HG02678 (cell line): ENCODE measurements around the gene GOLGA6A.
"Not testable (repeated sequence)": the region's sequence is repeated elsewhere in the genome, so short reads cannot be mapped to it uniquely, and the experiment has no call there.

Experiments
- ATAC-seq: cut with Tn5 transposase; IDR thresholded peaks from one replicate; pipeline ENCODE4 v1.9.1; 2021; ENCODE audit warnings: mild to moderate bottlenecking, moderate library complexity; ENCODE audit not compliant: unreplicated experiment

Gene GOLGA6A

DNA sequence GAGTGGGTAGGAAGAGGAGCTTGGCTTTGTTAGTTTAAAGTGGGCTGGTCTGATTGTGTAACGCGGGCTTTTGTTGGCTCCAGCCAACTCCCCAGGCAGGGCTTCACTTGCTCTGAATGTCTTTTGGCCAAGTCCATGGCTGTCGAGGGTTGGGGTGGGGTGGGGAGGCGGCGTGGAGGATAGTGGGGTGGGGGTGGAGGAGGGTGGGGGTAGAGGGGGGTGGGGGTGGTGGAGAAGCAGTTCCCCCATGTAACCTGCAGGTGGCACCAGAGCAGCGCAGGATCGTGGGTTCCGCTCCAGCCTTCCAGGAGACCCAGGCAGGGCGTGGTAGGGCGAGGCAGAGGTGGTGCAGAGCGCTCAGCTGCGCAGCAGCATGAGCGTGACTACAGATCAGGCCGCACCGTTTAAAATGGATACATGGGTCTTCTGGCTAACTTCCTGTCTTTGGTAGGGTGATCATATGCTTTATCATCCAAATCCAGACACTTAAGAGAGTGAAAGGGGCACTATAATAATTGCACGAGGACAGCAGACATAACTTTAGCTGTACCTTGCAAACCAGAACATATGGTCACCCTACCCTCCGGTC, 28.3 kb downstream of the GOLGA6A start:
- ATAC-seq, result no peak

DNA sequence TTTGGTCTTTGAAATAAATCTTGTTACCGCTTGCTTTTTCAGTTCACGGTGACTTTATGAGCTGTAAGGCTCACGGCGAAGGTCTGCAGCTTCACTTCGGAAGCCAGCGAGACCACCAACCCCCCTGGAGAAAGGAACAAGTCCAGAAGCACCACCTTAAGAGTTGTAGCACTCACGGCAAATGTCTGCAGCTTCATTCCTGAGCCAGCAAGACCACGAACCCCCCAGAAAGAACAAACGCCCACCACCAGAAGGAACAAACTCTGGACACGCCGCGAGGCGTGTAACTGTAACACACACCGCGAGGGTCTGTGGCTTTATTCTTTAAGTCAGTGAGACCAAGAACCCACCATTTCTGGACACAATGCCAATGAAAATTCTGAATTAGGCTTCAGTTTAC, 28.8 kb downstream of the GOLGA6A start:
- no peak for ATAC-seq

DNA sequence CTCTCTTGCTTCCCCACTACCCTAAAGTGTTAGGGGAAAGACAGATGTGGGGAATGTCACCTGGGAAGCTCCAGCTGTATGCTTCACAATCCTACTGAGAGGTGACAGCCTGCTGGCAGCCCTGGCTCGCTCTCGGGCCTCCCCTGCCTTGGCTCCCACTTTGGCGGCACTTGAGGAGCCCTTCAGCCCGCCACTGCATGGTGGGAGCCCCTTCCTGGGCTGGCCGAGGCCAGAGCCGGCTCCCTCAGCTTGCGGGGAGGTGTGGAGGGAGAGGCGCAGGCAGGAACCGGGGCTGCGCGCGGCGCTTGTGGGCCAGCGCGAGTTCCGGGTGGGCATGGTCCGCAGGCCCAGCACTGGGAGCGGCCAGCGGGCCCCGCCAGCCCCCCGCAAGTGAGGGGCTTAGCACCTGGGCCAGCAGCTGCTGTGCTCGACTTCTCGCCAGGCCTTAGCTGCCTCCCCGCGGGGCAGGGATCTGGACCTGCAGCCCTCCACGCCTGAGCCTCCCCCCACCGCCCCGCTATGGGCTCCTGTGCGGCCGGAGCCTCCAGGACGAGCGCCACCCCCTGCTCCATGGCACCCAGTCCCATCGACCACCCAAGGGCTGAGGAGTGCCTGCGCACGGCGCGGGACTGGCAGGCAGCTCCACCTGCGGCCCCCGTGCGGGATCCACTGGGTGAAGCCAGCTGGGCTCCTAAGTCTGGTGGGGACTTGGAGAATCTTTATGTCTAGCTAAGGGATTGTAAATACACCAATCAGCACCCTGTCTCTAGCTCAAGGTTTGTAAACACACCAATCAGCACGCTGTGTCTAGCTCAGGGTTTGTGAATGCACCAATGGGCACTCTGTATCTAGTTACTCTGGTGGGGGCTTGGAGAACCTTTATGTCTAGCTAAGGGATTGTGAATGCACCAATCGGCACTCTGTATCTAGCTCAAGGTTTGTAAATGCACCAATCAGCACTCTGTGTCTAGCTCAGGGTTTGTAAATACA, 29.8 kb downstream of the GOLGA6A start:
- not testable (repeated sequence) for ATAC-seq

DNA sequence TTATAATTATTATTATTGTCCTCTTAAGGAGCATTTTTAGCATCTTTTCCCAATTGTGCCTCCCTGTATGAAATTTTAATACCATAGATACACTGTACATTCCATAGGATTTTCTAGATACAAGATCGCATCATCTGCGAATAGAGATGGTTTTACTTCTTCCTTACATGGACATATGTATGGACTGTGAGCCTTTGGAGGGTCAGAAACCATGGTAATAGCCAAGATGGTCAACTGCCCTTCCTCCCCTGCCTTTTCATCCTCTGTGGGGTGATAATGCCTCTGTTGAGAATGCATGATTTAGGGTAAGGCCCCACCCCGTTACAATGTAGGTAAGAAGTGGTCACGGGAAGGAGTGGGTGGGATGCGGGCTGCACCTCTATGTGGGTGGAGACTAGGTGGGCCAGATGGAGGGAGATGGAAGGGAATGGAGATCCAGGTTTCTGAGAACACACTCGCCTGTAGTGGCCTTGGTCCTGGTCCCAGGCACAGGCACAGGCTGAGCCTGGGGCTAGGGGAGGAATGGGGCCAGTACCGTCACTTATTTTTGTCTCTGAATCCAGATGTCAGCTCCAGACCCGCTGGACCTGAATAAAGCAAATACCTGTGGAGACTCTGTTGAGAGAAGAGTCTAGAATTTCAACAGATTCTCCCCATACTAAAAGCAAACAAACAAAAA, 31.7 kb downstream of the GOLGA6A start:
- no peak for ATAC-seq

DNA sequence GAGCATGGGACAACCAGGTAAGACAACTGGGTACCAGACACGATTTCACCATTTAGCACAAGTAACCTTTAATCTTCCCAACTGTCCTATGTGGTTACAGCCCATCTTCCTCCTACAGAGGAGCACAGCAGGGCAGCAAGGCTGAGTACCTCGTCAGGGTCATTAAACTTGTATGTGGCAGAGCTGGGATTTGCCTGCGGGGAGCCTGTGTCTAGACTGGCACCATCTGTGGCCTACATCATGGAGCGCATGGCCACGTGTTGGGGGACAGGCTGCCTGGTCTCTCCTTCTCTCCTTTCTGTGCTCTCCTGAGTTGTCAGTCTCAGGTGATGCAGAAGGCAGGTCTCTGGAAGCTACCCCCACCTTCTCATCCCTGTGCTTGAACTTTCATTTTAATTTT, 32.2 kb downstream of the GOLGA6A start:
- ATAC-seq, result no peak

DNA sequence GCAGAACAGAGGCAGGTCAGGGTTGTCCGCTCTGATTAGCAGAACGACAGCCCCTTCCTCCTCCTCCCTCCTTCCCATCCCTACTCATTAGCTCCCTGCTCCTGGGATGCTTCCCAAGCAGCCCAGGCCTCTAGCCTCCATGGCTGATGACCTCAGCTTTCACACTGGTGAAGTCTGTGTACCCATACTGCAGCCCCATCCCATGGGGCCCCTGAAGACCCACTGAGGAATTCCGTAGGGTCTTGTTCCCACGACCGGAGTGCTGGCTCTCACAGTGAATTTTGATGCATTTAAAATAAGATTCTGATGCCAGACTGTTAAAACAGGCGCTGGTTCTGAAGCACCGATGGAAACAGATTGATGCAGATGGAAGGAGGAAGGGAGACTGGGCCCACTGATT, 36.1 kb downstream of the GOLGA6A start:
- ATAC-seq, result no peak

DNA sequence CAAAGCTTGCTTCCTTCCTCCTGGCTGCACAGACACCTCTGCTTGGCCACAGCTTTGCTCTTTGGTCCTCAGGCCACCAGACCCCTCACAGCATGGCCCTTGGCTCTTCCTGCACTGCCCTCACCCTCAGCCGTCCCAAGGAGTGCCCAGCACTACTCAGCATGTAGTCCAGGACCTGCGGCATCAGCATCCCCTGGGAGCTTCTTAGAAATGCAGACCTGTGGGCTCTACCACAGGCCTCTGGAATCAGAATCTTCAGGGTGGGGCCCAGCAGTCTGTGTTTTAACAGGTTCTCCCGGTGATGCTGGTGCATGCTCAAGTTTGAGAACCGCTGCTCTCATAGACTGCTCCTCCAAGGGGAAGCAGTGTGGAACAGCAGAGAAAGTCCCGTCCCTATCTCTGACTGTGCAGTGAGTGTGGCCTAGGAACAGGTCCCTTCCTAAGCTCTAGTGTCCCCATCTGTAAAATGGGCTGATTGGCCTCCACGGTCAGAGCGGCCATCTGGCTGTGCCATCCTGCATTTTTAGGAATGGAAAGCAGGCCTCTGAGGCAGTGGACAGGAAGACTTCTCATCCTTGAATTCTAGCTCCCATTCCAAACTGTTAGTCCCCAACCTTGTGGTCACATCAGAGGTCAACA, 36.6 kb downstream of the GOLGA6A start:
- ATAC-seq, result no peak

DNA sequence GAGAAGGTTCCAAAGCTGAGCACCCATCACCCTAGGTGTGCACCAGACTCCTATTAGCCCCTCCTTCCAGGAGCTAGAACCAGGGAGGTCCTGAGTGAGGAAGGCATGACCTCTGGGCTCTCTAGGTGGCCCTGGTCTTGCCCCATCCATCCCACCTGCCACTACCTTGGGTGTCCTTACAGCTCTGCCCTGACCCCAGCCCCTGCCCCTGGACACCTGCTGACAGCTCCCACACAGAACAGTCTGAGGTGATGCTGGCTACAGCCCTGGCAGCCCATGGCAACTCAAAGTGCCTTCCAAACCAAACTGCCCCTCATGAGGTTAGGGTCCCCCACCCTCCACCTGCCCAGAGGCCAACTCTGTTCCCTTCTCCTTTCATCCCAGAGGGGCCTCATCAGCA, 37.2 kb downstream of the GOLGA6A start:
- no peak for ATAC-seq

DNA sequence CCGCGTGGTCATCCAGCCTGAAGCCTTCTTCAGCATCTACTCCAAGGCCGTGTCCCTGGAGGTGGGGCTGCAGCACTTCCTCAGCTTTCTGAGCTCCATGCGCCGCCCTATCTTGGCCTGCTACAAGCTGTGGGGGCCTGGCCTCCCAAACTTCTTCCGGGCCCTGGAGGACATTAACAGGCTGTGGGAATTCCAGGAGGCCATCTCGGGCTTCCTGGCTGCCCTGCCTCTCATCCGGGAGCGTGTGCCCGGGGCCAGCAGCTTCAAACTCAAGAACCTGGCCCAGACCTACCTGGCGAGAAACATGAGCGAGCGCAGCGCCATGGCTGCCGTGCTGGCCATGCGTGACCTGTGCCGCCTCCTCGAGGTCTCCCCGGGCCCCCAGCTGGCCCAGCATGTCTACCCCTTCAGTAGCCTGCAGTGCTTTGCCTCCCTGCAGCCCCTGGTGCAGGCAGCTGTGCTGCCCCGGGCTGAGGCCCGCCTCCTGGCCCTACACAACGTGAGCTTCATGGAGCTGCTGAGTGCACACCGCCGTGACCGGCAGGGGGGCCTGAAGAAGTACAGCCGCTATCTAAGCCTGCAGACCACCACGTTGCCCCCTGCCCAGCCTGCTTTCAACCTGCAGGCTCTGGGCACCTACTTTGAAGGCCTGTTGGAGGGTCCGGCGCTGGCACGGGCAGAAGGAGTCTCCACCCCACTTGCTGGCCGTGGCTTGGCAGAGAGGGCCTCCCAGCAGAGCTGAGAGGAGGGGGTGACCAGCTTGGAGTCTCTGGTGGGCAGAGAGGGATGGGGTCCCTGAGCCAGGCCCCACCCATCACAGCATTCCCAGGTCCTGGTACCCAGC, 37.9 kb downstream of the GOLGA6A start:
- no peak for ATAC-seq

DNA sequence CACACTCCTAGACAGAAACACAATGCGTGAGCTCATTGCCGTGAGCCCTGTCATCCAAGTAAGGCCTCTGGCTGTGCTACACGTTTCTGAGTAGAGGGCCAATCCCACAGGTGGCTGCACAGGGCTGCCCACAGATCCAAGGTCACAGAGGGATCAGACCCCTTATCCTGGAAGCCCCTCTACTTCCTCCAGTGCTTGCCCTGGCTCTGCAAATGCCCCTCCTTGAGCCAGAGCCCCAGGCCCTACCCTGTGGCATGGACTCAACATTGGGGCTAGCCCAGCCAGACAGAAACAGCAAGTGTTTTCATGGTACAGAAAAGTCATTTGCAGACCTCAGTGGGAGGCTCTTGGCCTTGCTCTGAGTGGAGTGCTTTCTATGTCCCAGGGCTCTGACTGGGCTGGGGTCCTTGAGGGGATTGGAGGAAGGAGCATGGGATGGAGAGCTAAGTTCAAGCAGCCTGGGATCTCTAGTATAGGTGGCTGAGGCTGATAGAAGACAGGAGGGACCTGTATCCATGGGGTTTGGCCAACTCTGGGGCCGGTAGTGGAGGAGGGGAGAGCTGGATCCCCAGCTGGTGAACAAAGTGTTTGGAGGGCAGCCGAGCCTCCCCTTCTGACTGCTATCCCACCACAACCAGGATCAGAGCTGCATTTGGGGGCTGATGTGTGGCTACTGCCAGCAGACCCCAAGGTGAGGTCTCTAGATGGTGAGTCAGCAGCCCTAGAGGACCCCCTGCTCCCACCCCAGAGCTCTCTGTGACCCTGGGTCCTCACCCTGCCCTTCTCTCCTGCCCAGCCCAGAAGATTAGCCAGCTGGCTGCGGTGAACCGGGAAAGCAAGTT, 38.7 kb downstream of the GOLGA6A start:
- no peak for ATAC-seq

DNA sequence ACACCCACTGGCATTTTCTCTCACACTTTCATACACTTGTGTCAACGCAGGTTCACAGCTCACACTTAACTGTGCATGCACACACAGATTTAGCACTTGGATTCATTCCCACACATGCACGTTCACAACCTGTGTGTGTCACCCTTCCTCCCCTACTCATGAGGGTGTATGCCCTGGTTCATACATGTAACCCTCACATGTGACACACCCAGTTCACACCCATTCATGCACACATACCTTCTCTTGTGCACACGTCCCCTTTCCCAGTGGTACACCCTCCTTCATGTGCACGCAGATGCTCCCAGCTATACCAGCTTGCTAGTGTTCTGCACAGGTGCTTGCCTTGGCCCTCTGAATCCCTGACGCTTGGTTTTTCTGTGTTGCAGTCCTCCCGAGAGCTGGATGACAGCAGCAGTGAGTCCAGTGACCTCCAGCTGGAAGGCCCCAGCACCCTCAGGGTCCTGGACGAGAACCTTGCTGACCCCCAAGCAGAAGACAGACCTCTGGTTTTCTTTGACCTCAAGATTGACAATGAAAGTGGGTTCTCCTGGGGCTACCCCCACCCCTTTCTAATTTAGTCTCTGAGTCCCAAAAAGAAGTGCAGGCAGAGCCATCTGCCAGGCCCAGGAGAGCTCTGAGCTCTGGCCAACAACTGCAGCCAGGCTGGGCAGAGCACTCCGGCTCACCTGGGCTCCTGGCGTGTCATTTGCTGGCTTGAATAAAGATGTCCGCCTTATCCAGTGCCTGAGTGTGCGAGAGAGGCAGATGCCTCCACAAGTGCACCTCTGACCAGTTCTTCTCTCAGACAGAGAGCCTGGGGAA, 39.5 kb downstream of the GOLGA6A start:
- ATAC-seq, result no peak

DNA sequence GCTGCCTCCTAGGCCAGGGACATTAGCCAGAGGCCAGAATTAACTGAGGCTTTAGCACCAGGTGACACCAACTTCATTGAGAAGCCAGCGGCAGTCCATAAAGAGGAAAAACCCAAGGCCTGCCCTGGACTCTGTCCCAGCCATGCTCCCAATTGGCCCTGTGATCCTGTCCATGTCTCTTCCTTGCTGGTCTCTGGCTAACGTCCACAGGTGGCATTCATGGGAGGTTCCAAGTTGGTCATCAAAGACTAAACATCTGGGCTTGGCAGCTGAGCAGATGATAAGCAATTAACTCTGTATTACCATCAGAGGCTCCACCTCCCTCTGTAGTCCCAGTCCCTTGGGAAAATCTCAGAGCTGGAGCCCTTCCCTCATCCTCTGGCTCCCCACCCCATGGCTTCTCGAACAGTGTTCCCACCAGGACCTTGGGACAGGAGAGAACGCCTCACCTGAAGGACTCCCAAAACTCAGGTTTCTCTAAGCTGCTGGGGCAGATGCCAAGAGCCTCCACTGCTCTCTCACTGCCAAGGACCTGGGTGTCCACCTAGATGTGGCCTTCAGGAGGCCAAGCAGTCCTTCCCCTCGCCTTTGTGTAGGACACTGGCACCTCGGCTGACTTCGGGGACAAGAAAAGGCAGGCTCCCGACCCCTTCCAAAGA, 40.4 kb downstream of the GOLGA6A start:
- ATAC-seq, result no peak

DNA sequence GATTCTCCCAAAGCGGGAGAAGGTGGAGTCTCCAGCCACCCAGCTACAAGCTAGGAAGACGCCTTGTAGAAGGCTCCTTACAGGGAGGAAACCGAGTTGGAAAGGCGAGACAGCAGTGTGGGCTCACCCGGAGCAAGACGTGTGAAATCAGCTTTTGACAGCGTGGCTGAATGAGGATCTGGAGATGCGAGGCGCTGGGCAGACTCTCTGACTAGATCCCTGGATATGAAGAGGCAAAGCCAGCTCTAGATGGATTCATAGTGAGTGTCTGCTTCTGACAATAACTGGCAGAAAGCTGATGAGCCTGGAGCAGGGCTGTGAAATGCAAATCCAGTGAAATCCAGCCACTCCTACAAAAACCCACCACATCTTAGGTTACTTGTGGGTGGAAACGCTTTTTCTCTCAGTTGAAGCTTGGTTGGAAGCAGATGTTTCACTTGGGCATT, 41.0 kb downstream of the GOLGA6A start:
- no peak for ATAC-seq

DNA sequence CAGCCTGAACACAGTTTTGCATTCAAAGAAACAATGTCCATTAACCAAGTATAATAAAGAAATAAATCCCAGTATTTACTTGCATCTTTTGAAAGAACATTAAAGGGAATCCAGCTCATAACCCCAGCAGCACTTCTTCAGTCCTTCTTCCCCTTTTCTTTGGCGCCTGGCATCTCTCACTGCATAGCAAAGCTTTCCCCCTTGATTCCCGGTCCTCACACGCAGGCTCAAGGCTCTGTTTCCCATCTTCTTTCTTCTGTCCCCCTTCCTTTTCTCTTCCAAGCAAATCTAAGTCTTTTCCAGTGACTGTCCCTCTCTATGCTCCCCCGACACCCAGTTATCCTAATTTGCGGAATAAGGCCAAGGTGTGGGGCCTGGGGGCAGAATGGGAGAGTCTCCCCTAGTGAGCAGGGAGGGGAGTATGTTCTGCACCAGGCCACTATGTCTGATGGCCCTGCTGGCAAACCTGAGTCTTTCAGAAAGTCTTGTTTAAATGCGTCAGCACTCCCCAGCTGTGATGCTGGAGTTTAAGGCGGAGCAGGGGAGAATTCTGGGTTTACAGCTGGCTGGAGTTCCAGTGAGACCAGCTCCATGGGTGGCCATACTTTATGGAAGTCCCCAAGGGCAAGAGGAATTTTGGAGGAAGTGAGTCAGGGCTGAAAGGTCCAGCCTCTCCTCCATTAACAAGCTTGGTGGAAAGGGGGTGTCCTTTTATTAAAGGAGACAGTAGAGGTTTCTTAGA, 42.1 kb downstream of the GOLGA6A start:
- ATAC-seq, result no peak

DNA sequence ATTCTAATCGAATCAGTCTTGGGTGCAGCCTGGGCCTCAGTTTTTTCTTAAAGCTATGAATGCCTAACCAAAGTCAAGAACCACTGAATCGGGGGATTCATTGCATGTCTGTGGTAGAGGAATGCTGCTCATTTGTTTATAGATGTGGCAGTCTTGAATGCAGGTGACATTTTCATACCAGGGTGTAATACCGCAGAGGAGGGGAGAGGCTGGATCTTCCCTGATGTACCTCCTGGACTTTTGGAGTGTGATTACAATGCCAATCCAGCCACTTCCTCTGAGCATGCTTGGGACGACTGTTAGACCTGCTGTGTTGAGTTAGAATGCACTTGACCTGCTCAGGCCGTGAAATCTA, 42.7 kb downstream of the GOLGA6A start:
- no peak for ATAC-seq

DNA sequence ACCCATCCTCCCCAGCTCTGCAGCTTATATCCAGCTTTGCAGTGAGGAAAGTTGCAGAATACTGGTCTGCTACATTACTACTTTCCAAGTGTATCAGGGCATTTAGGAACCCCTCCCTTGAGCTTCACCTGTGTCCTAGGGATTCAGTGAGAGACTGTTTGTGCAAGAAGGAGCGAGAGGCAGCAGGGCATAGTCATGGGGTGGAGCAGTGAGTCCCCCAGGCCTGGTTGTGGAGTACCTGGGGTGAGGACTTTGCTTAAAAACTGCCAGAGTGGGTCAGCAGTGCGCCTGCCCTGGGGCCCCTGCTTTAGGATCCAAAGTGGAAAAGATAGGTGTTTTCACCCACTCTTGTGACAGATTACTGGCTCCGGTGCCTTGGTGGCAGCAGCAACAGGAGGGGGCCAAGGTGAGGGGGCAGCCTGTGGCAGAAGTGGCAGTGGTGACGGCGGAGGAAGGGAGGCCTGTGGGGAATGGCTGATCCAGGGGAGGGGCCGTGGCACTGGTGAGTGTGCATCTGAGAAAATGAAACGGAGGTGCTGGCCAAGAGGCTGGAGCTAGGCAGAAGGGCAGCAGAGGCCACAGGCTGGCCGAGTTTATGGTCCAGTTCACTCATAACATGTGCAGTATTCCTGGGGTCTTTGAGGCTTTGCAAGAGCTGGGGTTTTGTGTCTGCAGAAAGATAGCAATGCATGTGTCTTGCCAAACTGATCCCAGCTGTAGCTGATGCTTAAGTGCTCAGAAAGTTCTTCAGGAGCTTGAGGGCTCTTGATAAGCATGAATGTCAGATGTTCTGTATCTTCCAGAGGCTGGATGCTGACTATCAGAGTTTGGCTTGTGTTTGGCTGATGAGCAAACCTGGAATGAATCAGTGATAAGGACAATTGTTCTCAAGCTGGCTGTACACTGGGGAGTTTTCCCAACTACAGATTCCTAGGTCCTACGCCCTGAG, 43.4 kb downstream of the GOLGA6A start:
- ATAC-seq, result no peak
